Measurements from ENCODE around the gene IMMP2L. TPM values are rescaled to one million over a fixed set of nuclear protein-coding genes. Genes with fewer than 3 reads are reported as not detected.
A peak's percentile ranks its signal among the peaks of the same experiment; 100 is the strongest.

IMMP2L gene
- total RNA-seq, 1 donor from 2014 or later: 11.2 TPM

DNA sequence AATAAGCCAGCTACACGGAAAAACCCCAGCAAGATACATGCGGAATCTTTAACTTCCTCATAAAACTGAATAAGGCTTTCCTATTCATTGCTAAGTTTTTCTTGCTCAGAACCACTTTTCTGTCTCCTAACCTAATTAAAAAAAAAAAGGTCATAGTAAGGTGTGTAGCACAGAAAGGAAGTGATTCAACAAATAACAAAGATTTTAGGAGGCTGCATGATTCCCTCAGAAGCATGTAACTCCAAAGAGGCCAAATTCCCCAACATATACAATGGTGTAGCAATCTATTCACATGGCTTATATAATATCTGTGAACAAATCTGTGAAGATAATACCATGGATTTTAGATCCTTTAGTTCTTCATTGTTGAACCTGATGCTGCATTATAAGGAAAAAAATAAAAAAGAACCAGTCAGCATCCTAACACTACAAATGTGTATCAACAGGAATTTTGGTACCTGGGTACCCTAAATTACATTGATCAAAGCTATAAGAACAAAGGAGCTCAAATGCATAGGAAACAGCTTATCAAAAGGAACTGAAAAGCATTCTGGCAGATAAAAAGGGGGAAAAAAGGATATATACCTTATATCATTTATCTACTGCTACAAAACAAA lies 63.8 kb downstream of the IMMP2L start:
- TF ChIP-seq, protein P1, sequence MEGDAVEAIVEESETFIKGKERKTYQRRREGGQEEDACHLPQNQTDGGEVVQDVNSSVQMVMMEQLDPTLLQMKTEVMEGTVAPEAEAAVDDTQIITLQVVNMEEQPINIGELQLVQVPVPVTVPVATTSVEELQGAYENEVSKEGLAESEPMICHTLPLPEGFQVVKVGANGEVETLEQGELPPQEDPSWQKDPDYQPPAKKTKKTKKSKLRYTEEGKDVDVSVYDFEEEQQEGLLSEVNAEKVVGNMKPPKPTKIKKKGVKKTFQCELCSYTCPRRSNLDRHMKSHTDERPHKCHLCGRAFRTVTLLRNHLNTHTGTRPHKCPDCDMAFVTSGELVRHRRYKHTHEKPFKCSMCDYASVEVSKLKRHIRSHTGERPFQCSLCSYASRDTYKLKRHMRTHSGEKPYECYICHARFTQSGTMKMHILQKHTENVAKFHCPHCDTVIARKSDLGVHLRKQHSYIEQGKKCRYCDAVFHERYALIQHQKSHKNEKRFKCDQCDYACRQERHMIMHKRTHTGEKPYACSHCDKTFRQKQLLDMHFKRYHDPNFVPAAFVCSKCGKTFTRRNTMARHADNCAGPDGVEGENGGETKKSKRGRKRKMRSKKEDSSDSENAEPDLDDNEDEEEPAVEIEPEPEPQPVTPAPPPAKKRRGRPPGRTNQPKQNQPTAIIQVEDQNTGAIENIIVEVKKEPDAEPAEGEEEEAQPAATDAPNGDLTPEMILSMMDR (IDR thresholded peaks at IDR 0.05; ENCODE audit: unreplicated experiment): no peak
- no peak overlapping the region for H3K4me3 Mint-ChIP-seq (ENCODE audit: unreplicated experiment)
- H3K4me1 Mint-ChIP-seq (ENCODE audit: unreplicated experiment): peaks cover 5% of the 10 kb centered on the region
- no peaks in the 10 kb centered on the region for H3K9me3 Mint-ChIP-seq (ENCODE audit: unreplicated experiment)
- no peaks in the 10 kb centered on the region for H3K27me3 Mint-ChIP-seq (ENCODE audit: unreplicated experiment)
- H3K36me3 Mint-ChIP-seq (ENCODE audit: low read depth, unreplicated experiment): peaks cover 4% of the 10 kb centered on the region
- no peak for DNase-seq (ENCODE audit: low spot score)
- H3K27ac Mint-ChIP-seq (ENCODE audit: unreplicated experiment): no peak overlapping the region

DNA sequence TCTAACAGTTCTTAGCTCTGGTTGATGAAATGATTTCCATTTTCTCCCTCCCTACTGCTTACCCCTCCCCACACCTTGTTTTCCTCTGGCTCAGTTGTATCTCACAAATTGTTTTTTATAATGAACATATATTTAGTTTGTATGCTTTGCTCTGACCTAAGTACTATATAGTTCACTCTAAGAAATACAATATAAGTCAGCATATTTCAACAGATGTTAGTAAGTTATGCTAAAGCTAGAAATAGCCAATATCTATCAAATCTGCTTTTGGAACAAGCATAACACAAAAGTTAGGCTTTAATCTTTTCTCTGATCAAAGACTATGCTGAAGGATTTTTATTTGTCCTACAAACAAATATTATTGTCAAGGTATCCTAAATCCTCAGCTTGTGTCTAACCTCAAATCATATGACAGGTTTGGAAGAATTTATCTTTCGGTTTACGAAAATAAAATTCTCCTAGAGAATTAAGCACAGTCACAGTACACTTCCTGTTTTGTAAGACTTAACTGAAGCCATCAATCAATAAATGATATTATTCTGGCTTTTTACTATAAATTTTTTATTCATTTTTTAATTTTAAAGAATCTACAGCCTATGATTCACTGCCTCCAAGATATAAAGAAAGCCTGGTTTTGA lies 67.0 kb downstream of the IMMP2L start:
- H3K9me3 Mint-ChIP-seq (ENCODE audit: unreplicated experiment): no peaks in the 10 kb centered on the region
- no peak for DNase-seq (ENCODE audit: low spot score)
- no peak overlapping the region for H3K27ac Mint-ChIP-seq (ENCODE audit: unreplicated experiment)
- TF ChIP-seq, protein P1 (IDR thresholded peaks at IDR 0.05; ENCODE audit: unreplicated experiment): no peak
- H3K4me3 Mint-ChIP-seq (ENCODE audit: unreplicated experiment): no peak overlapping the region
- peaks cover 4% of the 10 kb centered on the region for H3K36me3 Mint-ChIP-seq (ENCODE audit: low read depth, unreplicated experiment)
- peaks cover 5% of the 10 kb centered on the region for H3K4me1 Mint-ChIP-seq (ENCODE audit: unreplicated experiment)
- H3K27me3 Mint-ChIP-seq (ENCODE audit: unreplicated experiment): no peaks in the 10 kb centered on the region

DNA sequence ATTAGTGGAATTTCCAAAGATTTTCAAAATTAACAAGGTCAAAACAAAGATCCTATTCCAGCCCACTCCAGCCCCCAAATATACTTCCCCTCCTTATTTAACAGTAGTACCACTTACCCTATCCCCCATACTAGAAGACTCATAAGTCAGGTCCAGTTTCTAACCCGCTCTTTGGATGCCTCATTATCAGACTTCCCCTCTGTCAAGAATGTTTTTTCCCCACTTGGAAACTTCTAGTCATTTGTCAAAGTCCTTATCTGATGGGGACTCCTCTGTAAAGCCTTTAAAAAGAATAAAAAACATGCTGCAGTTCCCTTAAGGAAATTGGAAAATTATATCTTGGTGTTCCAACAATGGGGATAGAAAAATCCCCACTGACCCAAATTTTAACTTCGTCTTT lies 70.1 kb downstream of the IMMP2L start:
- no peak for DNase-seq (ENCODE audit: low spot score)
- no peak overlapping the region for H3K4me3 Mint-ChIP-seq (ENCODE audit: unreplicated experiment)
- no peaks in the 10 kb centered on the region for H3K9me3 Mint-ChIP-seq (ENCODE audit: unreplicated experiment)
- H3K4me1 Mint-ChIP-seq (ENCODE audit: unreplicated experiment): peaks cover 5% of the 10 kb centered on the region
- no peaks in the 10 kb centered on the region for H3K36me3 Mint-ChIP-seq (ENCODE audit: low read depth, unreplicated experiment)
- H3K27me3 Mint-ChIP-seq (ENCODE audit: unreplicated experiment): no peaks in the 10 kb centered on the region
- no peak overlapping the region for H3K27ac Mint-ChIP-seq (ENCODE audit: unreplicated experiment)
- TF ChIP-seq, protein P1 (IDR thresholded peaks at IDR 0.05; ENCODE audit: unreplicated experiment): no peak

DNA sequence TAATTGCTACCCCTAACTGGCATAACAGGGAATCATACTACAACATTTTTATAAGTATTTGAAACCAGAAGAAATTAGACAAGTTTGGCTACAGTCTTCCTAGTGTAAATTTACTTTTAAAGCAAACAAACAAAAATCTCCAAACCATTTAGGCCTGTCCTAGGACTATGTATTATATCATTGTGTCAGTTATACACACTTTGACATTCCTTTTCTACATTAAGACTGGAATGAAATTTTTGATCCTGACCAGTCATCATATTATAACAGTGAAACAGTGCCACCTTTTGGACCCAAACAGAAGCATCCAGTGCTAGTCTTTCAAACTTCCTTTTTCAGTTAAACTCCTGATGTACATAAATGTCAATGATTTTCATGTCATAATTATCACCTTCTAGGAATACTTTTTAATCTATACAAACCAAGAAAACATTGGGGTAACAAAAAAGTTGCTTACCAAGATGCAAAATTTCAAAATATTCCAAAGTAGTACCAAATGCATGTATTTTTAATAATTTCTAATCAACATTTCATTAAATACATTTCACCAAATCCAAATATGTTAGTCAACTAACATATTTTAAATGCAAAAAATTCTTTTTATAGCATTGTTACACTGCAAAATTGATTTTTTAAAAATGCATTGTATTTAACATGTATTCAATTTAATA lies 75.7 kb downstream of the IMMP2L start:
- no peak overlapping the region for H3K27ac Mint-ChIP-seq (ENCODE audit: unreplicated experiment)
- H3K9me3 Mint-ChIP-seq (ENCODE audit: unreplicated experiment): no peaks in the 10 kb centered on the region
- H3K27me3 Mint-ChIP-seq (ENCODE audit: unreplicated experiment): no peaks in the 10 kb centered on the region
- no peaks in the 10 kb centered on the region for H3K4me1 Mint-ChIP-seq (ENCODE audit: unreplicated experiment)
- peak; percentile 9 for DNase-seq (ENCODE audit: low spot score)
- TF ChIP-seq, protein P1 (IDR thresholded peaks at IDR 0.05; ENCODE audit: unreplicated experiment): peak; percentile 66
- H3K36me3 Mint-ChIP-seq (ENCODE audit: low read depth, unreplicated experiment): no peaks in the 10 kb centered on the region
- H3K4me3 Mint-ChIP-seq (ENCODE audit: unreplicated experiment): no peak overlapping the region
